ENCODE results near the gene NOG.

The NOG gene

GRCh38 chr17:56638591-56639051, 45.1 kb downstream of the NOG start:
- no peak for DNase-seq

- DNase-seq = no peak
These were observed 46.0 kb downstream of the NOG start for GRCh38 chr17:56639517-56639916.

- no peak for DNase-seq
These were observed 46.6 kb downstream of the NOG start for GRCh38 chr17:56640116-56640515.

GRCh38 chr17:56641373-56641772, 47.9 kb downstream of the NOG start:
- no peak for DNase-seq

- no peak for DNase-seq
These were observed 48.4 kb downstream of the NOG start for GRCh38 chr17:56641894-56642293.

- no peak for DNase-seq
These were observed 48.9 kb downstream of the NOG start for GRCh38 chr17:56642424-56642823.
